GM12878 (cell line): ENCODE measurements around the gene RTN4.

Experiments
- CEBPB ChIP-seq, 2 experiments: fragments of 150-350 bp in 1 of 2; IDR thresholded peaks; 2 replicates each; pipeline ENCODE4 v1.6.1; 2012 to 2014; ENCODE audit warnings: low read depth in 2 of 2, low read length in 2 of 2, borderline replicate concordance in 1 of 2, inconsistent platforms in 1 of 2
- CHD2 ChIP-seq: IDR thresholded peaks from 2 replicates; pipeline ENCODE4 v1.6.1; 2011; ENCODE audit warnings: low read depth, low read length, improper control_type of control experiment, borderline replicate concordance
- EP300 ChIP-seq, 2 experiments: fragments of 150-350 bp in 1 of 2; IDR thresholded peaks; 2 replicates each; pipeline ENCODE4 v1.6.1; 2011 to 2012; ENCODE audit warnings: low read depth in 2 of 2, low read length in 2 of 2, borderline replicate concordance in 1 of 2, improper control_type of control experiment in 1 of 2, inconsistent platforms in 1 of 2; ENCODE audit not compliant: control insufficient read depth in 1 of 2
- FOXM1 ChIP-seq: IDR thresholded peaks from 2 replicates; pipeline ENCODE4 v1.6.1; 2012; ENCODE audit warnings: low read depth, mild to moderate bottlenecking, inconsistent platforms, low read length, moderate library complexity
- NRF1 ChIP-seq: conservative IDR thresholded peaks from 2 replicates; pipeline ENCODE4 v1.6.1; 2011; ENCODE audit warnings: mild to moderate bottlenecking, low read depth, low read length, improper control_type of control experiment
- POLR2AphosphoS5 ChIP-seq: IDR thresholded peaks from 2 replicates; pipeline ENCODE4 v1.6.1; 2011; ENCODE audit warnings: mild to moderate bottlenecking, low read length, inconsistent platforms
- SP1 ChIP-seq: IDR thresholded peaks from one replicate; pipeline ENCODE4 v1.6.1; 2011; ENCODE audit warnings: low read depth, low read length
- ZZZ3 ChIP-seq: IDR thresholded peaks from 2 replicates; pipeline ENCODE4 v1.6.1; 2011; ENCODE audit warnings: low read depth; ENCODE audit not compliant: control insufficient read depth, insufficient read length
- TF ChIP-seq, protein P1 (sequence below), 3 experiments: IDR thresholded peaks in 2 of 3; conservative IDR thresholded peaks in 1 of 3; 2 replicates each; pipeline ENCODE4 v1.5.1; 2011; ENCODE audit warnings: low read depth in 3 of 3, low read length in 3 of 3, mild to moderate bottlenecking in 3 of 3, control low read depth in 2 of 3, moderate library complexity in 2 of 3, inconsistent platforms in 1 of 3, mixed read lengths in 1 of 3; ENCODE audit not compliant: control insufficient read depth in 2 of 3, insufficient read depth in 1 of 3; ENCODE audit errors: extremely low read depth in 1 of 3
- TF ChIP-seq, protein P2 (sequence below): IDR thresholded peaks from 2 replicates; pipeline ENCODE4 v1.6.1; 2011; ENCODE audit warnings: low read depth, mild to moderate bottlenecking, low read length, moderate library complexity, borderline replicate concordance; ENCODE audit errors: extremely low read depth

DNA sequence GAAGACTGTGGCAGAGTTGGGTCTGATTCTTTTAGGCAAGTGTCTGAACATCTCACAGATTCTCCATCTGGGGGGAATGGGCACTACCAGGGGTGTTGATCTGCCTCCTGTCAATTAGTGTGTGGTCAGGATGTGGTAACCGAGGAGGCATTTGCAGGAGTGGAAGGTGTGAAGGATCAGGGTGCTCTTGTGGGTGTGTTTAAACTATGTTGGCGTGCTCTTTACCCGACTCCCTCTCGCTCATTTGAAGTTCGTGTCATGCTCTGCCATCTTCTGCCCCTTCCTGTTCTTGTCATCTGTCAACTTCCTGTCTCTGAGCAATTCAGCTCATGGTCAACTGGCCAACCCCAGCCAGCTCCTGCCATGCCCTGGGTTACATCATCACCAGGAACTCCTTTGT, 107.9 kb downstream of the RTN4 start:
- TF ChIP-seq, protein P1, sequence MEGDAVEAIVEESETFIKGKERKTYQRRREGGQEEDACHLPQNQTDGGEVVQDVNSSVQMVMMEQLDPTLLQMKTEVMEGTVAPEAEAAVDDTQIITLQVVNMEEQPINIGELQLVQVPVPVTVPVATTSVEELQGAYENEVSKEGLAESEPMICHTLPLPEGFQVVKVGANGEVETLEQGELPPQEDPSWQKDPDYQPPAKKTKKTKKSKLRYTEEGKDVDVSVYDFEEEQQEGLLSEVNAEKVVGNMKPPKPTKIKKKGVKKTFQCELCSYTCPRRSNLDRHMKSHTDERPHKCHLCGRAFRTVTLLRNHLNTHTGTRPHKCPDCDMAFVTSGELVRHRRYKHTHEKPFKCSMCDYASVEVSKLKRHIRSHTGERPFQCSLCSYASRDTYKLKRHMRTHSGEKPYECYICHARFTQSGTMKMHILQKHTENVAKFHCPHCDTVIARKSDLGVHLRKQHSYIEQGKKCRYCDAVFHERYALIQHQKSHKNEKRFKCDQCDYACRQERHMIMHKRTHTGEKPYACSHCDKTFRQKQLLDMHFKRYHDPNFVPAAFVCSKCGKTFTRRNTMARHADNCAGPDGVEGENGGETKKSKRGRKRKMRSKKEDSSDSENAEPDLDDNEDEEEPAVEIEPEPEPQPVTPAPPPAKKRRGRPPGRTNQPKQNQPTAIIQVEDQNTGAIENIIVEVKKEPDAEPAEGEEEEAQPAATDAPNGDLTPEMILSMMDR (IDR thresholded peaks at IDR 0.05 in 2 of 3, conservative IDR thresholded peaks at IDR 0.05 in 1 of 3; ENCODE audit: control insufficient read depth in 2 of 3, extremely low read depth in 1 of 3, insufficient read depth in 1 of 3, low read depth in 3 of 3, low read length in 3 of 3), result no peak
- TF ChIP-seq, protein P2, sequence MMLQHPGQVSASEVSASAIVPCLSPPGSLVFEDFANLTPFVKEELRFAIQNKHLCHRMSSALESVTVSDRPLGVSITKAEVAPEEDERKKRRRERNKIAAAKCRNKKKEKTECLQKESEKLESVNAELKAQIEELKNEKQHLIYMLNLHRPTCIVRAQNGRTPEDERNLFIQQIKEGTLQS, result no peak
- TF ChIP-seq POLR2AphosphoS5, result no peak
- no peak for TF ChIP-seq EP300 (IDR thresholded peaks at IDR 0.05; ENCODE audit: borderline replicate concordance in 1 of 2, control insufficient read depth in 1 of 2, low read depth in 2 of 2, low read length in 2 of 2)
- TF ChIP-seq NRF1, result no peak
- TF ChIP-seq ZZZ3, result no peak
- TF ChIP-seq CHD2, result no peak
- no peak for TF ChIP-seq FOXM1
- no peak for TF ChIP-seq SP1
- no peak for TF ChIP-seq CEBPB (IDR thresholded peaks at IDR 0.05; ENCODE audit: borderline replicate concordance in 1 of 2, low read depth in 2 of 2, low read length in 2 of 2)
